Endothelial cell of umbilical vein (primary cell): ENCODE measurements around the gene SMYD4. TPM values are rescaled to one million over a fixed set of nuclear protein-coding genes. Genes with fewer than 3 reads are reported as not detected.

Experiments
- BruUV-seq: library from RNA; stranded (reverse); fragments of 400-500 nt; replicated peaks from 2 replicates; lab custom pipeline; 2021; lab: Mats Ljungman, UMichigan
- CTCF ChIA-PET: fragments of 300-600, 350-600 bp; sonication (Branson Sonifier 250); formaldehyde crosslinking; loops from one replicate; lab custom pipeline; 2021; ENCODE audit warnings: antibody characterized with exemption, inconsistent platforms; lab: Charles Lee
- POLR2A ChIA-PET: fragments of 300-600, 350-600 bp; sonication (Branson Sonifier 250); formaldehyde crosslinking; loops from one replicate; lab custom pipeline; 2021; ENCODE audit warnings: antibody characterized with exemption, inconsistent platforms; lab: Charles Lee
- DNase-seq: peaks from one replicate; pipeline ENCODE4 v3.0.0-alpha.2; 2011; ENCODE audit warnings: low read depth, low spot score
- FAIRE-seq: peaks from 2 replicates; lab custom pipeline; 2011; peaks lifted over from hg19 to GRCh38; lab: Jason Lieb, UNC
- H2AFZ ChIP-seq: 2 replicates; pipeline ENCODE4 v1.6.0; 2012; ENCODE audit warnings: low read depth, low read length, control low read depth, inconsistent platforms
- H3K27ac ChIP-seq: 2 replicates; pipeline ENCODE4 v1.5.1; 2011; ENCODE audit warnings: low read depth, mild to moderate bottlenecking, control low read depth, low read length, moderate library complexity; ENCODE audit not compliant: insufficient read depth
- H3K27me3 ChIP-seq, 2 experiments: 2 replicates each; pipeline versions ENCODE4 v1.6.0 to v1.6.1; 2011; ENCODE audit warnings: low read length in 2 of 2, mixed read lengths in 1 of 2; ENCODE audit not compliant: control insufficient read depth in 2 of 2, insufficient read depth in 2 of 2
- H3K36me3 ChIP-seq, 2 experiments: 2 replicates in 1 of 2; 3 replicates in 1 of 2; pipeline ENCODE4 v1.5.1; 2011; ENCODE audit warnings: low read length in 2 of 2, mild to moderate bottlenecking in 1 of 2, moderate library complexity in 1 of 2; ENCODE audit not compliant: control insufficient read depth in 2 of 2, insufficient read depth in 2 of 2; ENCODE audit errors: extremely low read depth in 1 of 2
- H3K4me1 ChIP-seq: 3 replicates; pipeline ENCODE4 v1.5.1; 2011; ENCODE audit warnings: mild to moderate bottlenecking, low read length; ENCODE audit not compliant: control insufficient read depth, insufficient read depth; ENCODE audit errors: extremely low read depth
- H3K4me2 ChIP-seq: 2 replicates; pipeline ENCODE4 v1.6.1; 2011; ENCODE audit warnings: low read length, control low read depth, mixed read lengths; ENCODE audit not compliant: insufficient read depth
- H3K4me3 ChIP-seq, 3 experiments: fragments of 200-600 bp in 1 of 3; sonication (generic), shearing (Covaris generic) in 1 of 3; replicated peaks in 1 of 3; 2 replicates each; pipeline ENCODE4 v1.5.1; 2011 to 2016; ENCODE audit warnings: control low read depth in 3 of 3, low read length in 3 of 3, mild to moderate bottlenecking in 2 of 3, inconsistent platforms in 1 of 3, low read depth in 1 of 3, moderate library complexity in 1 of 3; ENCODE audit not compliant: insufficient read depth in 1 of 3
- H3K79me2 ChIP-seq: 2 replicates; pipeline ENCODE4 v1.6.0; 2012; ENCODE audit warnings: low read length, inconsistent platforms; ENCODE audit not compliant: control insufficient read depth, insufficient read depth
- H3K9ac ChIP-seq: replicated peaks from 2 replicates; pipeline ENCODE3; 2011; ENCODE audit warnings: low read length, control low read depth; ENCODE audit not compliant: insufficient read depth; ENCODE audit errors: extremely low read depth
- H3K9me1 ChIP-seq: replicated peaks from 3 replicates; pipeline ENCODE4 v1.6.0; 2011; ENCODE audit warnings: mild to moderate bottlenecking, low read length; ENCODE audit not compliant: control insufficient read depth, insufficient read depth; ENCODE audit errors: extremely low read depth
- H3K9me3 ChIP-seq: replicated peaks from 2 replicates; pipeline ENCODE4 v1.5.1; 2012; ENCODE audit warnings: low read length, inconsistent platforms; ENCODE audit not compliant: control insufficient read depth, insufficient read depth
- H4K20me1 ChIP-seq: replicated peaks from 2 replicates; pipeline ENCODE3; 2011; ENCODE audit warnings: mild to moderate bottlenecking, low read length; ENCODE audit not compliant: control insufficient read depth, insufficient read depth; ENCODE audit errors: extremely low read depth
- EZH2 ChIP-seq: IDR thresholded peaks from 2 replicates; pipeline ENCODE4 v1.6.1; 2012; ENCODE audit warnings: borderline replicate concordance, low read depth, mild to moderate bottlenecking, moderate library complexity, low read length, inconsistent platforms; ENCODE audit not compliant: severe bottlenecking
- FOS ChIP-seq: IDR thresholded peaks from 2 replicates; pipeline ENCODE4 v1.6.1; 2011; ENCODE audit warnings: mild to moderate bottlenecking, low read length, moderate library complexity, borderline replicate concordance; ENCODE audit not compliant: insufficient read depth
- GATA2 ChIP-seq: IDR thresholded peaks from 2 replicates; pipeline ENCODE4 v1.7.0; 2011; ENCODE audit warnings: low read depth, mild to moderate bottlenecking, moderate library complexity, mixed read lengths, low read length; ENCODE audit not compliant: insufficient read length, insufficient read depth
- JUN ChIP-seq: IDR thresholded peaks from 2 replicates; pipeline ENCODE4 v1.6.1; 2011; ENCODE audit warnings: borderline replicate concordance, low read depth; ENCODE audit not compliant: insufficient read length, insufficient read depth
- MYC ChIP-seq: IDR thresholded peaks from one replicate; pipeline ENCODE4 v1.6.1; 2011; ENCODE audit warnings: mild to moderate bottlenecking, low read depth, low read length
- POLR2A ChIP-seq: IDR thresholded peaks from 2 replicates; pipeline ENCODE4 v1.6.1; 2012; ENCODE audit warnings: low read depth, mild to moderate bottlenecking, control low read depth, low read length
- POLR2AphosphoS5 ChIP-seq: IDR thresholded peaks from 2 replicates; pipeline ENCODE4 v1.6.1; 2012; ENCODE audit warnings: low read depth, mild to moderate bottlenecking, control low read depth, low read length, moderate library complexity; ENCODE audit not compliant: insufficient read depth
- dilution Hi-C: fragments of 300-500 bp; cut with MboI; formaldehyde crosslinking; loops from one replicate; pipeline ENCODE4 v1.15.0; 2019; ENCODE audit warnings: low sequenced_read_pairs; ENCODE audit not compliant: extremely low pct_ligation_motif_present
- intact Hi-C: fragments of 100-400 bp; cut with micrococcal nuclease; formaldehyde crosslinking; loops from one replicate; pipeline ENCODE4 v1.10.0; 2022
- polyA plus RNA-seq, 4 experiments: library from polyadenylated mRNA; depleted of rRNA in 3 of 4; stranded (reverse) in 3 of 4; unstranded in 1 of 4; fragments of >200 nt; gene quantifications; 2 replicates each; pipeline versions ENCODE4 v1.2.1 to v1.2.3, GENCODE V29; 2011 to 2012; ENCODE audit warnings: missing spikeins in 1 of 4
- total RNA-seq: library from RNA; stranded (reverse); gene quantifications from 2 replicates; pipeline ENCODE4 v1.2.3, GENCODE V29; 2021
- TF ChIP-seq, protein P1 (sequence below): IDR thresholded peaks from 2 replicates; pipeline ENCODE4 v1.6.1; 2011; ENCODE audit not compliant: insufficient read depth, insufficient read length
- TF ChIP-seq, protein P2 (sequence below), 2 donors: IDR thresholded peaks; 1 replicate in 1 of 2; 2 replicates in 1 of 2; pipeline ENCODE4 v1.5.1; 2011; ENCODE audit warnings: low read length in 2 of 2, mild to moderate bottlenecking in 2 of 2, moderate library complexity in 2 of 2, control low read depth in 1 of 2, inconsistent platforms in 1 of 2, low read depth in 1 of 2; ENCODE audit not compliant: insufficient read depth in 1 of 2; ENCODE audit errors: extremely low read depth in 1 of 2

SMYD4 gene
- total and polyA plus RNA-seq, 2 donors (not counting 3 experiments of a cell fraction or from before 2014, with no cell fraction given): 6.0 to 14.6 TPM

DNA sequence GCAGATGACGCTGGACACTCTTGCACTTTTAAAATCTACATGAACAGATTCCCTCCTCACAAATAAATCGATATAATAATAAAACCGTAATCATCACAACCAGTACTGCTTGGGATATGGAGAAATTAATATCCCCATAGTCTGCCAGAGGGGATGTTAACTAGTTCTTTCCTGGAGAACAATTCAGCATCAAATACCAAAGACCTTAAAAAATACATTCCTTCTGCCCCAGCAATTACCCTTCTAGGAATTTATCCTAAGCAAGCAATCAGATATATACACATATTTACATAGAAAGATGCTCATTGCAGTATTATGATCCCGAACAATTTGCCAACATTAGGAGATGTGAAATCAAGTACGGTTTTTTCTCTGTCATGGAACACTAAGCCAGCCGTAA is 21.8 kb downstream of the SMYD4 start:
- peaks cover 3 to 5% of the 10 kb centered on the region in 2 experiments for H3K36me3 ChIP-seq
- no peak overlapping the region for H2AFZ ChIP-seq
- intact Hi-C loops: no loop called here
- BruUV-seq: no TSS peak
- TF ChIP-seq EZH2: no peak
- TF ChIP-seq, protein P1, sequence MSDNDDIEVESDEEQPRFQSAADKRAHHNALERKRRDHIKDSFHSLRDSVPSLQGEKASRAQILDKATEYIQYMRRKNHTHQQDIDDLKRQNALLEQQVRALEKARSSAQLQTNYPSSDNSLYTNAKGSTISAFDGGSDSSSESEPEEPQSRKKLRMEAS: no peak
- H3K9me1 ChIP-seq: no peaks in the 10 kb centered on the region
- no peak overlapping the region for H3K9ac ChIP-seq
- H3K4me1 ChIP-seq: no peaks in the 10 kb centered on the region
- FAIRE-seq (no peak), DNase-seq (no peak)
- H3K9me3 ChIP-seq: no peaks in the 10 kb centered on the region
- H3K4me3 ChIP-seq: no peak overlapping the region
- ChIA-PET CTCF (interaction anchor here (0.6 kb wide), 1 partner anchor 15 kb away, joined by 6 read pairs; no protein-coding TSS in a partner anchor), POLR2A (no interaction called here)
- H4K20me1 ChIP-seq: no peaks in the 10 kb centered on the region
- H3K27me3 ChIP-seq: no peaks in the 10 kb centered on the region
- dilution Hi-C loops: no loop called here
- H3K4me2 ChIP-seq: no peak overlapping the region
- no peaks in the 10 kb centered on the region for H3K79me2 ChIP-seq
- H3K27ac ChIP-seq: no peak overlapping the region

DNA sequence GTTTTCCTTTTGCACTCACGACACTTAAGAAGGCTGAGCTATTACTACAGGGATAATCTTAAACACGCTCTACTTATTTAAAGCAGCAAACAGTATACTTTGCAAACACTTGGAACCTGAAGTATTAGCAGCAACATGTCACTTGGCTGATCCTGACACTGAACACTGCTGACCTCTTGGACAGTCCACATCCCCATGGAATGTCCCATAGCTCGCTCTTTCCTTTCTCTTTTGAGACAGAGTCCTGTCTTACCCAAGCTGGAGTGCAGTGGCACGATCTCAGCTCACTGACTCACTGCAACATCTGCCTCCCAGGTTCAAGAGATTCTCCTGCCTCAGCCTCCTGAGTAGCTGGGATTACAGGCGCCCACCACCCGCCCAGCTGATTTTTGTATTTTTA is 26.4 kb downstream of the SMYD4 start:
- no peaks in the 10 kb centered on the region for H3K4me1 ChIP-seq
- H3K36me3 ChIP-seq: peaks cover 5 to 7% of the 10 kb centered on the region in 2 experiments
- no peaks in the 10 kb centered on the region for H4K20me1 ChIP-seq
- no peak for FAIRE-seq
- no peaks in the 10 kb centered on the region for H3K79me2 ChIP-seq
- TF ChIP-seq, protein P2, sequence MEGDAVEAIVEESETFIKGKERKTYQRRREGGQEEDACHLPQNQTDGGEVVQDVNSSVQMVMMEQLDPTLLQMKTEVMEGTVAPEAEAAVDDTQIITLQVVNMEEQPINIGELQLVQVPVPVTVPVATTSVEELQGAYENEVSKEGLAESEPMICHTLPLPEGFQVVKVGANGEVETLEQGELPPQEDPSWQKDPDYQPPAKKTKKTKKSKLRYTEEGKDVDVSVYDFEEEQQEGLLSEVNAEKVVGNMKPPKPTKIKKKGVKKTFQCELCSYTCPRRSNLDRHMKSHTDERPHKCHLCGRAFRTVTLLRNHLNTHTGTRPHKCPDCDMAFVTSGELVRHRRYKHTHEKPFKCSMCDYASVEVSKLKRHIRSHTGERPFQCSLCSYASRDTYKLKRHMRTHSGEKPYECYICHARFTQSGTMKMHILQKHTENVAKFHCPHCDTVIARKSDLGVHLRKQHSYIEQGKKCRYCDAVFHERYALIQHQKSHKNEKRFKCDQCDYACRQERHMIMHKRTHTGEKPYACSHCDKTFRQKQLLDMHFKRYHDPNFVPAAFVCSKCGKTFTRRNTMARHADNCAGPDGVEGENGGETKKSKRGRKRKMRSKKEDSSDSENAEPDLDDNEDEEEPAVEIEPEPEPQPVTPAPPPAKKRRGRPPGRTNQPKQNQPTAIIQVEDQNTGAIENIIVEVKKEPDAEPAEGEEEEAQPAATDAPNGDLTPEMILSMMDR (IDR thresholded peaks at IDR 0.05; ENCODE audit: extremely low read depth in 1 of 2, insufficient read depth in 1 of 2, low read depth in 1 of 2, low read length in 2 of 2): no peak
- TF ChIP-seq EZH2 (no peak), GATA2 (no peak), JUN (no peak), MYC (no peak), POLR2A (no peak), POLR2AphosphoS5 (no peak), FOS (no peak)
- TF ChIP-seq, protein P1: no peak
- H3K9me1 ChIP-seq: no peaks in the 10 kb centered on the region
- no peak overlapping the region for H2AFZ ChIP-seq
- no peak overlapping the region for H3K4me3 ChIP-seq
- DNase-seq: no peak
- dilution Hi-C loops: no loop called here
- intact Hi-C loops: no loop called here
- H3K27me3 ChIP-seq: no peaks in the 10 kb centered on the region
- H3K4me2 ChIP-seq: no peak overlapping the region
- H3K27ac ChIP-seq: no peak overlapping the region
- no peak overlapping the region for H3K9ac ChIP-seq
- CTCF ChIA-PET: interaction anchor here (0.9 kb wide), 1 partner anchor 10 kb away, joined by 4 read pairs; no protein-coding TSS in a partner anchor
- no TSS peak for BruUV-seq
- POLR2A ChIA-PET: no interaction called here
- no peaks in the 10 kb centered on the region for H3K9me3 ChIP-seq
